Fibroblast of villous mesenchyme (primary cell): ENCODE data around the gene GPS1. TPM values are rescaled to one million over a fixed set of nuclear protein-coding genes. Genes with fewer than 3 reads are reported as not detected.

Experiments used
- DNase-seq: peaks from one replicate; pipeline ENCODE4 v3.0.0-alpha.2; 2010; ENCODE audit warnings: low read depth
- H3K4me3 ChIP-seq: 2 replicates; pipeline ENCODE4 v1.5.1; 2011; ENCODE audit warnings: low read depth, mild to moderate bottlenecking, low read length
- CTCF ChIP-seq: IDR thresholded peaks from 2 replicates; pipeline ENCODE4 v1.5.1; 2012; ENCODE audit warnings: low read depth, mild to moderate bottlenecking, low read length; ENCODE audit not compliant: insufficient read depth
- total RNA-seq: library from RNA; depleted of rRNA; stranded (reverse); fragments of >200 nt; gene quantifications from 2 replicates; pipeline ENCODE4 v1.2.3, GENCODE V29; 2012

Gene GPS1
- total RNA-seq, 1 donor, result 104 TPM

- H3K4me3 ChIP-seq, result peak within 1 kb of the TSS; percentile 82
- TF ChIP-seq CTCF, result no peak
- DNase-seq, result peak; percentile 60
Observed at GRCh38 chr17:82065638-82066303, 14.1 kb downstream of the GPS1 start, which contains the start of gene DUS1L. TSS of gene DUS1L (minus strand) at chr17:82065804. CDS start at chr17:82065059, 745 bp downstream.

GRCh38 chr17:82070611-82071010, 18.9 kb downstream of the GPS1 start:
- no peak overlapping the region for H3K4me3 ChIP-seq
- TF ChIP-seq CTCF, result no peak
- no peak for DNase-seq

GRCh38 chr17:82072827-82073226, 21.1 kb downstream of the GPS1 start:
- TF ChIP-seq CTCF, result no peak
- no peak overlapping the region for H3K4me3 ChIP-seq
- no peak for DNase-seq

- no peak overlapping the region for H3K4me3 ChIP-seq
- no peak for TF ChIP-seq CTCF
- no peak for DNase-seq
Observed at GRCh38 chr17:82073446-82073845, 21.7 kb downstream of the GPS1 start.

GRCh38 chr17:82076018-82076784, 24.5 kb downstream of the GPS1 start:
- no peak for TF ChIP-seq CTCF
- H3K4me3 ChIP-seq, result no peak overlapping the region
- no peak for DNase-seq

GRCh38 chr17:82076785-82077591, 25.3 kb downstream of the GPS1 start:
- TF ChIP-seq CTCF, result no peak
- no peak for DNase-seq
- H3K4me3 ChIP-seq, result no peak overlapping the region
